NCI-H1930 (cell line): ENCODE results near the gene LVRN.

Experiments used
- DNase-seq, 2 experiments: peaks; one replicate each; lab custom pipeline; 2025; lab: John Stamatoyannopoulos, UW

LVRN gene

GRCh38 chr5:116025866-116026265 is 63.6 kb downstream of the LVRN start:
- DNase-seq: no peak

DNA sequence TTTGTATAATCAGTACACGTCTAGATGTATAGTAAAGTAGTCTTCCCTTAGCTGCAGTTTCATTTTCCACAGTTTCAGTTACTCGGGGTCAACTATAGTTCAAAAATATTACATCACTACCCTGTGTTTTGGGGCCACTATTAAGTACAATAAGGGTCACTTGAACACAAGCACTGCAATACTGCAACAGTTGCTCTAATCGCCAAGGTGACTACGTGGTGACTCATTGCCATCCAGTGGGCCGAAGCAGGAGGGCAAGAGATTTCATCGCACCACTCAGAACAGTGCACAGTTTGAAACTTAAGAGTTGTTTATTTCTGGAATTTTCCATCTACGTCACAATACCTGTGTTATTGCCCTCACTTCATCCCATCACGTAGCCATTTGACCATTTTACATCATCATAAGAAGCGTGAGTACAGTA is 69.8 kb downstream of the LVRN start, which contains the start of gene ARL14EPL:
Gene ARL14EPL, plus strand, starts transcription at position 379 of the 424 bp plus-strand sequence. CDS start 18,994 bp downstream, outside the sequence.
- DNase-seq: no peak

GRCh38 chr5:116032991-116033390 is 70.7 kb downstream of the LVRN start:
- no peak for DNase-seq

DNA sequence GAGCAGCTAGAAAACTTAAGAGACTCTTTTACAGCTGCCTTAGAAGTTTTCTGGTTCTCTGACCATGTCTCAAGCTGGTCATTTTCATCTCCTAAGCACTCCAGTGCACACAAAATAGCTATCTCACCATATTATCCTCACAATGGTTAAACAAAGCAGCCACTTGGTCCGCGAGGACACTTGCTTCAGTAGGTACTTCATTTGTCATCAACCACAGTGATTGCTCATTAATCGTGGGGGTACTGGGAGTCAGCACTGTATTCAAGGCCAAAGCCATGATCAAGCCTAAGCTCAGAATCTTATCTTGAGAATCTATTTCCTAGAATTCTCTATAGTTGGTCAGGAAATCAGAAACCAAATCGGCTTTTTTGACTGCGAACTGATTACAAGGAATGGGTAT is 72.8 kb downstream of the LVRN start:
- no peak for DNase-seq

- no peak for DNase-seq
Observed at GRCh38 chr5:116037236-116037822, 75.1 kb downstream of the LVRN start.

DNA sequence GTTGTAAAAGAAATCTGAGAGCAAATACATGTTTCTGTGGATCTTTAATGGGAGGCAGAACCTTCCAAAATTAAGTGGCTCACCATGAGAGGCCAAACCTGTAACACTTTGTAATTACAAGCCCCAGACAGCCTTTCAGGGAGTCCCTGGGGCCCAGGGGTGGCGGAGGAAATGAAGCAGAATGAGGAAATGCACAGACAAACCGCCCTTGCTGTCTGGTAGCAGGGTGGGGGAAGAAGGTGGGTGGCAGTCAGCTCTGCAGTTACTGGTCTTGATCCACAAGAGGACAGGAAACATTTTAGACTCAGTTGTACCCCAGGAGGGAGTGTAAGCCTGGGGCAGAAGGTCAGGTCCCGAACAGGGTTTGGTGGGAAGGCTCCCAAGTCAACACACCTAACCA is 76.5 kb downstream of the LVRN start:
- DNase-seq: no peak

GRCh38 chr5:116042375-116042774 is 80.1 kb downstream of the LVRN start:
- no peak for DNase-seq

DNA sequence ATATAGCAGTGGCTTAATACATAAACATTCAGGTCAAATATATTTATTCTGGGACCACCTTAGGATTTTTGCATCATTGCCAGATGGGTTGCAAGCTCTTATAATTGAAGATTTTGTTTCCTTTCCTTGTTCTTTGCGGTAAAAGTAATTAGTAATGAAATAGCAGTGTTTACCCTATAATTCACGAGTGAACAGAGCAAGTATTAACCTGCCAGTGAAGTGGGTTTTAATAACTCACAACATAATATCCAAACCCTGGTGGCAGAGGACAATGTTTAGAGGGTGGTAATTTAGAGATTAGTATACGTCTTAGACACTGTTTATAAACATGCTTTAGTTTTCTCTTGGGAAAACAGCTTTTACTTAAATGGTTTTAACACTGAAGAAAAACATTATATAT is 81.8 kb downstream of the LVRN start:
- DNase-seq: no peak

- no peak for DNase-seq
Observed at GRCh38 chr5:116045821-116046220, 83.5 kb downstream of the LVRN start.

DNA sequence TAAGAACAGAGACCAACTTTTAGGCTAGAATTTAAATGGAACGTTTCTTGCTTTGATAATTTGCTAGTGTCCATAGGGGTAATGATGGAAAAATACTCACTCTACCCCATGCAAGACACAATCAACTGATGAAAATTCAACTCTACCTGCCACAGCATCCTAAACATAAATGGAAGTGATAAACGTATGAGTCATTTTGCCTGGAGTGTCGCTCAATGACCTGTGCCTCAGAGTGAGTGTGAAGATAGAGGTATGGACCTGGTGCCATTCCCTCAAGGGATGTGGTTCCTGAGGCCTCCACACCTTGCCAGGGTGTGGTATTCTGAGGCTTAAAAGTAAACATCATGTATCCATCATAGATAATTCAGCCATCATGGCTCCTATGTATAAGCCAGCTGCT is 84.0 kb downstream of the LVRN start:
- DNase-seq: no peak

- no peak for DNase-seq
Observed at GRCh38 chr5:116046823-116047222, 84.5 kb downstream of the LVRN start.

GRCh38 chr5:116058346-116058936 is 96.2 kb downstream of the LVRN start:
- no peak for DNase-seq

DNA sequence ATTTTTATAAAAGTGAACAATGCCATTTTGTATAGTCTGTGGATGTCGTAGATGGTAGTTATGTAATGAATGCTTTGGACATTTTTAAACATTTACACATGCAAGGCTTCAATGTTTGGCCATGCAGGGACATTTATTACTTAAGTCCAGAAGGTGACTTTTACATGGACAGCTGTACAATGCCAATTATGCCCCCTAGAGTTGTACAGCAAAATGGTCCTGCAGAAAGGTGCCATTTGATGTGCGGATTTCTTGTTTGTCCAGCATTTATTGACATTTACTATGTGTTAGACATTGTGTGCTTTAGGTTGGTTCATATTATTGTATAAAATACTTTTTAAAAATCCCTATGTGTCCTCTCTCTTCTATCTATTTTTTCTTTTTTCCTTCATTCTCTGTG is 100.1 kb downstream of the LVRN start:
- no peak for DNase-seq

GRCh38 chr5:116063950-116064349 is 101.7 kb downstream of the LVRN start:
- no peak for DNase-seq

DNA sequence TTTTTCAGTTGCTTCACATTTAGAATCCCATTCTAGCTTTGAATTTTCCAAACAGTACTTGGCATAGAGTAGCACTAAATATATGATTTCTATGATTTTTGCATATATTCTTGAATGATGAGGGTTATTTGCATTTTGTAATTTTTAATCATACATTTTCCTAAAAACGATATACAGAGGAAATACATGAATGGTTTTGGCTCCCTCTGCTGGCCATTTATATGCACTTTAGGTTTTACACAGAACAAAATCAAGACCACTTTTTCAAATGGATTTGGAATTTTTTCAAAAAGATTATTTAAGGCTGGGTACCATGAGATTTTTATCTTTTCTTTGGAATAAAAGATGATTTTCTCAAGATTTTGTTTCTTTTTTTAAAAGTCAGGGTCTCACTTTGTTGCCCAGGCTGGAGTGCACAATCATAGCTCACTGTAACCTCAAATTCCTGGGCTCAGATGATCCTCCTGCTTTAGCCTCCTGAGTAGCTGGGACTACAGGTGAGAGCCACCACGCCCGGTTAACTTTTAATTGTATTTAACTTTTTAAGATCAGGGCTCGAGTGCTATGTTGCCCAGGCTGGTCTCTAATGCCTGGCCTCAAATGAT is 105.9 kb downstream of the LVRN start:
- DNase-seq: peak in 1 of 2 experiments; percentile 35

DNA sequence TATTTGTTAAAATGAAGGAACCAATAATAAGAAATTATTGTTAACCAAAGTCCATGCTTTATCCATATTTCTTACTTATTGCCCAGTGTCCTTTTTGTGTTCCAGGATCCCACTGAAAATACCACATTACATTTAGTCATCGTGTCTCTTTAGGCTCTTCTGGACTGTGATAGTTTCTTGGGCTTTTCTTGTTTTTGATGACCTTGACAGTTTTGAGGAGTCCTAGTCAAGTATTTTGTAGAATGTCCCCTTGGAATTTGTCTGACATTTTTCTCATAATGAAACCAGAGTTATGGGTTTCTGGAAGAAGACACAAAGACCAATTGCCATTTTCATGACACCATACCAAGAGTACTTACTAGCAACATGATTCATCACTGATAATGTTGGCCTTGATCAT is 108.9 kb downstream of the LVRN start:
- no peak for DNase-seq

DNA sequence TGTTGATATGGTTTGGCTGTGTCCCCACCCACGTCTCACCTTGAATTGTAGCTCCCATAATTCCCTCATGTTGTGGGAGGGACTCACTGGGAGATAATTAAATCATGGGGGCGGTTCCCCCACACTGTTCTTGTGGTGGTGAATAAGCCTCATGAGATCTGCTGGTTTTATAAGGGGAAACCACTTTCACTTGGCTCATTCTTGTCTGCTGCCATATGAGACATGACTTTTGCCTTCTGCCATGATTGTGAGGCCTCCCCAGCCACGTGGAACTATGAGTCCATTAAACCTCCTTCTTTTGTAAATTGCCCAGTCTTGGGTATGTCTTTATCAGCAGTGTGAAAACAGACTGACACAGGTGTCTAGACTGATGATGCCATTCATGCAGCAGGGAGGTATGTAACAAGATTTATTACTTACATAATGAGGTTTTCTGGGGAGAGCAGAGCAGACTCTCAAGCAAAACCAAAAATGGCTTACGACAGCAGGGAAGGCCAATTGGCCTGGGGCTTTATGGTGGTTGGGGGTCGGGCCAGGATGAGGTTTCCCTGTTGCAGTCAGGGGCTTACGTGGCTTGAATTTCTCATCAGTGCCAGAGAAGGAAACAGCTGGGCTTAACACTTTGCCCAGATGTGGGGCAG is 113.0 kb downstream of the LVRN start:
- DNase-seq: no peak

DNA sequence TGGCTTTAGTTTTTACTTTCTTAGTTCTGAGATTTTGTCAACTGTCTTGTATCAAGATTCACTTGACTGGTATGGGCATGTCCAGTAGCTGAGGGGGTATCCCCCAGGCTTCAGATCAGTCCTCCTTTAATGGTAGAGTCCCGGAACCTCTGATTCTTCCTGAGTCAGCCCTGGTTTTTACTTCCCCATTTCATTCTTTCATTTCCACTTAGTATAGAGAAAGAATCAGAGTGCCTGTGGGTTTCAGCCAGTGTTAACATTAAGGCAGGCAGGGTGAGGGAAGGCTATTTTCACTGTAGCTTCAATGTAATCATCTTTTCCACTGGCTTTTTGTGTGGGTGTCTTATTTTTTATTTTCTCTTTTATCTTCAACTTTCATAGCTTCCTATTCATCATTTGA is 114.2 kb downstream of the LVRN start:
- no peak for DNase-seq
